ENCODE results near the gene DRC1. TPM values are rescaled to one million over a fixed set of nuclear protein-coding genes. Genes with fewer than 3 reads are reported as not detected.

Gene DRC1
- total RNA-seq, 2 experiments from 2014 or later: not detected

DNA sequence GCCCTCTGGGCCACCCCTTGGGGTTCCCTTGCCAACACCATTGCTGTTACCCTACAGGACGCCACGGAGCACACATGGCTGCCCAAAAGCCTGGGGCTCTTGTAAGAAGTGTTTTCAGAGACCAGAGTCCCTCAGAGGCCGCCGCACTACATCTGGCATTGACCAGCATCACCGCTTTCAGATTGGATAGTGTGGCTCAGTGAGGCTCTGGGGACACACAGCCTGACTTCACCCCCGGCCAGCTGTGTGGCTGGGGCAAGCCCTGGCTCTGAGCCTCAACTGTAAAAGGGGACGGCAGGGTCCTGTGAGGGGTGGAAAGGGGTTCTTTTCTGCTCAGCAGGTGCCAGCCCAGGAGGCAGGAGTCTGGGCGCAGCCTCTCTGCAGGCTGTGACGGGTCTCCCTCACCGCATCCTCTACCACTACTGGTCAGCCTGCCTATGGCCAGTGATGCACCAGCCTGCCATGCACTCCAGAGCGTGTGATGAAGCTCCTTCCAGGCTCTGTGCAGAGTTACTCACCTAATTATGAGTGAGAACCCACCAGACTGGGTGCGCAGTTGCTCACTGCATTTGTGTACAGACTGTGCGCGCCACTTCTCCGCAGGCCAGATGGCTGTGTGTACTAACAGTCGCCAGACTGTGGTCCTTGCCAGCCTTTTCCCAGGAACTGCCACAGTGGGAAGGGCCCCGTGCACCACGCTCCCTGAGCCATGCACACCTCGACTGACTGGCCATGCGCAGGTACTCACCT is 86.9 kb downstream of the DRC1 start:
- no peaks in the 10 kb centered on the region for H3K79me2 ChIP-seq (ENCODE audit: insufficient read depth, low read depth, low read length)
- H3K4me2 ChIP-seq (ENCODE audit: low read length): no peak overlapping the region
- no peaks in the 10 kb centered on the region for H3K36me3 ChIP-seq (ENCODE audit: insufficient read depth, low read length)
- H3K4me3 ChIP-seq (ENCODE audit: low read depth, low read length, poor library complexity, severe bottlenecking): no peak overlapping the region
- H2AFZ ChIP-seq (ENCODE audit: low read length): no peak overlapping the region
- intact Hi-C loops (cut with micrococcal nuclease; ENCODE audit: unreplicated experiment): no loop called here
- H3K27ac ChIP-seq (ENCODE audit: low read depth, low read length, poor library complexity, severe bottlenecking): no peak overlapping the region
- DNase-seq (ENCODE audit: low spot score): no peak
- H3K4me1 ChIP-seq (ENCODE audit: insufficient read depth, low read length, poor library complexity, severe bottlenecking): no peaks in the 10 kb centered on the region
- POLR2A ChIA-PET: interaction anchor here (0.9 kb wide), 1 partner anchor 101 kb away, joined by 3 read pairs; no protein-coding TSS in a partner anchor
- H4K20me1 ChIP-seq (ENCODE audit: insufficient read depth, low read length): no peaks in the 10 kb centered on the region
- CTCF ChIA-PET (ENCODE audit: unreplicated experiment): no interaction called here
- no peaks in the 10 kb centered on the region for H3K9me3 ChIP-seq (ENCODE audit: low read length)
- no peaks in the 10 kb centered on the region for H3K9me2 ChIP-seq (ENCODE audit: insufficient read depth, low read length)
- no TSS peak for BruUV-seq (replicated peaks)
- no peak for TF ChIP-seq EZH2phosphoT487 (IDR thresholded peaks at IDR 0.05; ENCODE audit: borderline replicate concordance, low read depth, low read length)
- no peak for TF ChIP-seq CTCF (conservative IDR thresholded peaks at IDR 0.05; ENCODE audit: low read length)

DNA sequence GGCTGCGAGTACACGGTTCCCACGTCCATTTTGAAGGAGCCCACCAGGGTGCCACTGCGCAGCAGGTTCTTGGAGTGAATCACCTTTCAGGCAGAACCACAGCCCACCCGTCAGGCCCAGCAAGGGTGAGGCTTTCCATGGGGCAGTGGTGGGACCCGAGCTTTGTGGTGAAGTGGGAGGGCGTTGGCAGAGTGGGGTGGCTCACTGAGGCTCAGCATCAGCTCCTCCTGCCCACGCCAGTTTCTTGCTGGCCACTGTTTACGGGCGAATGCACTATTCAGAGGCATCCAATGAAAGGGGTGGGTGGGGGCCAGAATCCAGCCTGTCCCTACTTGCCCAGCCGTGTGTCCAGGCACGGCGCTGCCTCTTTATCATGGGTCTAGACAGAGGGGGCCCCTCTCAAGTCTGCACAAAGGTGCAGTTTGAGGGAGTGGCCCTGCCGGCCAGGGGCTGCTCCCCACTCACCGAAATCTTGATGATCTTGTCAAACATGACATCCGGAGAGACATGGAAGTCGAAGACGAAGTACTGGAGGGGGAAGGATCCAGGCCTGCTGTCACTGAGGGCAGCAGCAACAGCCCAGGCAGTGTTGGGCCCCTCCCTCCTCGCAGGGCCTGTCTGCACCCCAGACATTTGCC is 87.6 kb downstream of the DRC1 start:
- no peak overlapping the region for H3K4me3 ChIP-seq (ENCODE audit: low read depth, low read length, poor library complexity, severe bottlenecking)
- no peaks in the 10 kb centered on the region for H3K9me3 ChIP-seq (ENCODE audit: low read length)
- no peaks in the 10 kb centered on the region for H4K20me1 ChIP-seq (ENCODE audit: insufficient read depth, low read length)
- POLR2A ChIA-PET: no interaction called here
- CTCF ChIA-PET (ENCODE audit: unreplicated experiment): no interaction called here
- no peak overlapping the region for H3K27ac ChIP-seq (ENCODE audit: low read depth, low read length, poor library complexity, severe bottlenecking)
- H3K4me2 ChIP-seq (ENCODE audit: low read length): no peak overlapping the region
- no peaks in the 10 kb centered on the region for H3K36me3 ChIP-seq (ENCODE audit: insufficient read depth, low read length)
- no peaks in the 10 kb centered on the region for H3K9me2 ChIP-seq (ENCODE audit: insufficient read depth, low read length)
- DNase-seq (ENCODE audit: low spot score): no peak
- no peaks in the 10 kb centered on the region for H3K4me1 ChIP-seq (ENCODE audit: insufficient read depth, low read length, poor library complexity, severe bottlenecking)
- TF ChIP-seq CTCF (conservative IDR thresholded peaks at IDR 0.05; ENCODE audit: low read length): no peak
- TF ChIP-seq EZH2phosphoT487 (IDR thresholded peaks at IDR 0.05; ENCODE audit: borderline replicate concordance, low read depth, low read length): no peak
- no peak overlapping the region for H2AFZ ChIP-seq (ENCODE audit: low read length)
- no TSS peak for BruUV-seq (replicated peaks)
- intact Hi-C loops (cut with micrococcal nuclease; ENCODE audit: unreplicated experiment): no loop called here
- H3K79me2 ChIP-seq (ENCODE audit: insufficient read depth, low read depth, low read length): no peaks in the 10 kb centered on the region

GRCh38 chr2:26491563-26492167 is 89.9 kb downstream of the DRC1 start:
- no peak for TF ChIP-seq EZH2phosphoT487 (IDR thresholded peaks at IDR 0.05; ENCODE audit: borderline replicate concordance, low read depth, low read length)
- no peak for TF ChIP-seq CTCF (conservative IDR thresholded peaks at IDR 0.05; ENCODE audit: low read length)
- ChIA-PET POLR2A (no interaction called here), CTCF (ENCODE audit: unreplicated experiment) (no interaction called here)
- Histone ChIP-seq H3K9me2 (ENCODE audit: insufficient read depth, low read length) (no peaks in the 10 kb centered on the region), H3K36me3 (ENCODE audit: insufficient read depth, low read length) (no peaks in the 10 kb centered on the region), H3K4me3 (ENCODE audit: low read depth, low read length, poor library complexity, severe bottlenecking) (no peak overlapping the region), H3K79me2 (ENCODE audit: insufficient read depth, low read depth, low read length) (no peaks in the 10 kb centered on the region), H3K4me1 (ENCODE audit: insufficient read depth, low read length, poor library complexity, severe bottlenecking) (no peaks in the 10 kb centered on the region), H3K4me2 (ENCODE audit: low read length) (no peak overlapping the region), H3K9me3 (ENCODE audit: low read length) (no peaks in the 10 kb centered on the region), H2AFZ (ENCODE audit: low read length) (no peak overlapping the region), H3K27ac (ENCODE audit: low read depth, low read length, poor library complexity, severe bottlenecking) (no peak overlapping the region), H4K20me1 (ENCODE audit: insufficient read depth, low read length) (no peaks in the 10 kb centered on the region)
- no TSS peak for BruUV-seq (replicated peaks)
- no peak for DNase-seq (ENCODE audit: low spot score)
- intact Hi-C loops (cut with micrococcal nuclease; ENCODE audit: unreplicated experiment): no loop called here
